Vagina (tissue), 2 donors: ENCODE measurements around the gene RALGDS.

Experiments
- CTCF ChIP-seq, 3 experiments: fragments of 450-650 bp in 2 of 3; fragments of 200-600 bp in 1 of 3; sonication (generic) in 1 of 3; IDR thresholded peaks; one replicate each; pipeline ENCODE4 v1.5.1; 2017 to 2019; ENCODE audit warnings: antibody characterized with exemption in 3 of 3, mild to moderate bottlenecking in 2 of 3, moderate library complexity in 2 of 3
- POLR2AphosphoS5 ChIP-seq, 2 donors: sonication (generic); formaldehyde crosslinking; IDR thresholded peaks; one replicate each; pipeline ENCODE4 v1.9.0; 2017; ENCODE audit warnings: antibody characterized with exemption in 2 of 2, mild to moderate bottlenecking in 2 of 2, low read depth in 1 of 2; ENCODE audit not compliant: insufficient read depth in 1 of 2

- TF ChIP-seq POLR2AphosphoS5 (IDR thresholded peaks at IDR 0.05; ENCODE audit: insufficient read depth in 1 of 2, low read depth in 1 of 2) (peak in 1 of 2 donors; percentile 31), CTCF (IDR thresholded peaks at IDR 0.05) (no peak)
Observed at GRCh38 chr9:133119846-133120500, 1.1 kb downstream of the RALGDS start.
